Activated T-cell treated with anti-CD3 and anti-CD28 coated beads, Interleukin-2, amount 50 U/mL, for 1 hour (primary cell): ENCODE data around the gene SYNJ2.

Experiments
- DNase-seq: peaks from one replicate; pipeline ENCODE4 v3.0.0-alpha.2; 2020

SYNJ2 gene

DNA sequence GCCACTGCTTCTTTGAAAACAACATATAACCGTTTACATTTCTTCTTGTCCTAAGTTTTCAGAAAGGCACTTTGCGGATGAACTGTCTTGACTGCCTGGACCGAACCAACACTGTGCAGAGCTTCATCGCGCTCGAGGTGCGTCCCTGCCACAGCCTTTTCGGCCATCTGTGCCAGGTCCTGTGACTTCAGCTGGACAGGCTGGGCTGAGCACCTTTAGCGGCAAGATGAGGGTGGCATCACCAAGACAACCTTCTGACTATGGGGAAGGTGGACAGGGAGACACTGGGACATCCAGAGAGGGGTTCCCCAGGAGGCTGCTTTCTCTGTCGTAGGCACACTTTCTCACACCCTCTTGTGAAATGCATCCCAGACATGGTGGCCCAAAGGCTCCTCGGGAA lies 82.1 kb downstream of the SYNJ2 start:
- no peak for DNase-seq

DNA sequence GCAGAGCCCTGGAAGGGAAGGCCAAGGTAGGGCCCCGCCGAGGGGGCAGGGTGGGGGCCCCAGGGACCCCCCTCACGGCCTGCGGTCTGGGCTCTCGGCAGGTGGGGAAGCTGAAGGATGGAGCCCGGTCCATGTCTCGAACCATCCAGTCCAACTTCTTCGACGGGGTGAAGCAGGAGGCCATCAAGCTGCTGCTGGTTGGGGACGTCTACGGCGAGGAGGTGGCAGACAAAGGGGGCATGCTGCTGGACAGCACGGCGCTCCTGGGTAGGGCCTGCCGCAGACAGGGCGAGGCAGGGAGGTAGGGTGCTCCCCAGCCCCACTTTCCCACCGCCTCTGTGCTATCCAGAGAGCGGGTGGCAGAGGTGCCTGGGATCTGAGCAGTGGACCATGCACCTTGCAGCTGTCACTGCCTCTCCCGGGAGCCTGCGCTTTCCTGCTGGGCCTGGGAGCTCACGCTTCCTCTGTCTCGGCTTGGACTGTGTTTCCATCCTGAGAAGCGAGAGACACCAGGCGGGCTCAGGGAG lies 83.1 kb downstream of the SYNJ2 start:
- peak; percentile 8 for DNase-seq

DNA sequence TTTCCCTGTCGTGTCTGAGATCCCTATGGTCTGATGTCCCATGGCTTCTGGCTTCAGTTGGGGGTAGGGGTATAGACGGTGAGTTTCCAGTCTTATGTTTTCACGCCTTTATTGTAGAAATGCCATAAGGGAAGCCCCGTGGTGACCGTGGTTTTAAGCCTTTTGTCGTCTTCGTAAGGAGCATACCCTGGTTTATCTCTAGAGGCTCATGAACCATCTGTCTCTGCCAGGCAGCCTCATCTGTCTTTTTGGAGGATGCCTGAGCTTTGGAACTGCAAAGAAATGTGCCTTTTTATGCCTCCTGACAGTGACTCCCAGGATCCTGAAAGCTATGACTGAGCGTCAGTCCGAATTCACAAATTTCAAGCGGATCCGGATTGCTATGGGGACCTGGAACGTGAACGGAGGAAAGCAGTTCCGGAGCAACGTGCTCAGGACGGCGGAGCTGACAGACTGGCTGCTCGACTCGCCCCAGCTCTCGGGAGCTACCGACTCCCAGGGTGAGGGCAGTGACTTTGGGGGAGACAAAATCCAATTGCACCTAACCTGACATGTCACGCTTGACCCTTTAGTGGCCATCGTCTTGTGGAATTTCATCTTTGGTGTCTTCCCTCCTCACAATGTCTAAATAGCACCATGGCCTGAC lies 84.6 kb downstream of the SYNJ2 start:
- DNase-seq, result no peak

DNA sequence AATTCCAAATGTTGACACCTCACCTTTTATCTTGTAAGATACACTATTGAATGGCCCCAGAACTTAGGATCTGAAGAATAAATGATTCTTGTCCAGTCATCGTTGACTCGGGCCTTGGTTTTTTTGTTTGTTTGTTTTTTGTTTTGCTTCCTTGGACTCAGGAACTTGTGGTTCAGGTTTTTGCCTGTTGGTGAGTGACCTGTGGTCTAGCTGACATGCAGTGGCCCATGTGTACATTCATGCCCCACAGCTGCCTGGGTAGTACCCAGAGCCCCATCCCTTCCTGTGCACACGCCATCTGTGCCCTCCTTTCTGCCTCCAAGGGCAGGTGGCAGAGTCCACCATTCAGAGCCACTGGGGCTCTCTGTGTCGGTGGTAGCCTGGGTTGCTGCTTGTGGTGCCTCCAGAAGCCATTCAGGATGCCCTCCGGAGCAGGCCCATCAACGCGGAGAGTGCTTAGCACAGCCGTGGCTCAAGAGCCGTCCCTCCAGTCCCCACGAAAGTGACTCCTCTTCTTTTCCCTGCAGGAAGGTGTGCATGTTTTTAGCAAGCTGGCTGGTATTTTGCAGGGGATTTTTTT lies 85.9 kb downstream of the SYNJ2 start:
- no peak for DNase-seq

DNA sequence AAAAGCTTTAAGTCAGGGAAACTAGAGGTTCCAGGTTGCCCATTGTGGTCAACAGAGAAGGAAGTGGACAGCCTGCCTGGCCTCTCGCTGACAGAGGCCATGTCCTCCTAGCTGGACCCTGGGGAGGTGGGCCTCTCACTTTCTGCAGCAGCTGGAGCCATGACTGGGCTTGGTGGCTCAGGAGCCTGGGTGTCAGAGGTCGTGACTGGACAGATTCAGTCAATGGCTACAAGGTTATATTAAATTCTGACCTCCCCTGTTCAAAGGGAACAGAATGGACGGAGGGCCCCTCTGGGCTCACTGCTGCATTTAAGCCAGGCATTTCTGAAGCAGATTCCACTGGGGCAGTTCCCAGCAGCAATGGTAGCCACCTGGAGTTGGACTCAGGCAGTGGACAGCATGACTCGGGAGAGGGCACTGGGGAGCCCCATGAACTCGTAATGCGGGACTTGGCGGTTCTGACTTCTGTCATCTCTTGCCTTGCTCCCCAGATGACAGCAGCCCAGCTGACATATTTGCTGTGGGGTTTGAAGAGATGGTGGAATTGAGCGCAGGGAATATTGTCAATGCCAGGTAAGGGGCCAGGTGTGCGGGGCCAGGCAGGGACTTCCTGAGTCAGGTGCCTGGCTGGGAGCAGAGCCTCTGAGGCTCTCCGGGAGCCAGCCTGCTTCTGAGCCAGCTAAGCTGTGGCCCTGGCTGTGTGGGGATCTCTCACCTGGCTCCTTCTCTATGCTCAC lies 86.7 kb downstream of the SYNJ2 start:
- no peak for DNase-seq

DNA sequence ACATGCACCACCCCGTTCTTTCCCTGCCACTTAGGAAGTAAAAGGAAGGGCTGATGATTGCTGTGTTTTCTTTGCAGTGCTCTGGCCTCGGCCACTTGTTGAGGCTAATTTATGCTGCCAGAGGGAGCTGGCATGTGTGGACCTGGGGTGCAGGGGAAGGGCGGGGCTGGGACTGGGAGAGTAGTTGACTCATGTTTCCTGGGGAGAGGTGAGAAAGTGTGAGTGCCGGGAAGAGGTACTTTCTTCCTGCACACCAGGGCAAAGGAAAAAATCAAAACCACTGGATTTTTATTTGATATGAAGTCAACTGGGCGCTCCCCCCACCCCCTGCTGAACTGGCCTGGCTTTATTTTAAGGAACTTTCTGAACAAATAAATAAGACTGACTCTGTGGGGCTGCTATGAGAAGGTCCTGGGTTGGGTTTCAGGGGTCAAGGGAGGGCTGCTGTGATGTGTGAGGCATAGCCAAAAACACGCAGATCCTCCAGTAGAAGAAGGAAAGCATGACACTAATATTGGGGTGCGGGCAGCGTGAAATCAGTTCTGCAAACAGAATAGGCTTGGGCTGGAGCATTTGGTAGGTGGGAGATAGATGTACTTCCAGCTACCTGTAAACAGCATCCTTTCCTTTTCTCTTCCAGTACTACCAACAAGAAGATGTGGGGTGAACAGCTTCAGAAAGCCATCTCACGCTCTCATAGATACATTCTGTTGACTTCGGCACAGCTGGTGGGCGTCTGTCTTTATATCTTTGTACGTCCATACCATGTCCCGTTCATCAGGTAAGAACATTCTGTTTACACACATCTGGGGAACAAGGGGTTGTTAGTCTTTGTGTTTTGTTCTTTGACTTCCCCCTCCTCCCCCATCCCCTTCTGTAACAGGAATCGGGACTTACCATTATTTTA lies 87.5 kb downstream of the SYNJ2 start:
- DNase-seq, result no peak

DNA sequence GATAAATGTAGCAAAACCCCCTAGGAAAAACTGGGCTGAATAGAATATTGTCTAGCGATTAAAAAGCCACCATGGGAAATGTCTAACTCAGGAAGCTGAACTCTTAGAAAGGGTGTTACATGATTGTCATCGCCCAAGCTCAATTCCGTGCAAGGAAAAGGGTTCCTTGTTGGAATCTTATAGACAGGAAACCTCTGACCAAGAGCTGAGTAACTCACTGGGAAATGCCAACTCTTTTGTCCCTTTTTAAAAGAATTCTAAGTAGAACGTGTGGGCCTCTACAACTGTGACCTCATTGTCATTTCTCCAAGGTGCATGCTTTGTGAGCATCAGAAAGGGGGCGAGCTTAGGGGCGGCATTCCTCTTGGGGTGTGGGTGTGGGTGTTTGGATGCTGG lies 88.1 kb downstream of the SYNJ2 start:
- DNase-seq, result no peak

DNA sequence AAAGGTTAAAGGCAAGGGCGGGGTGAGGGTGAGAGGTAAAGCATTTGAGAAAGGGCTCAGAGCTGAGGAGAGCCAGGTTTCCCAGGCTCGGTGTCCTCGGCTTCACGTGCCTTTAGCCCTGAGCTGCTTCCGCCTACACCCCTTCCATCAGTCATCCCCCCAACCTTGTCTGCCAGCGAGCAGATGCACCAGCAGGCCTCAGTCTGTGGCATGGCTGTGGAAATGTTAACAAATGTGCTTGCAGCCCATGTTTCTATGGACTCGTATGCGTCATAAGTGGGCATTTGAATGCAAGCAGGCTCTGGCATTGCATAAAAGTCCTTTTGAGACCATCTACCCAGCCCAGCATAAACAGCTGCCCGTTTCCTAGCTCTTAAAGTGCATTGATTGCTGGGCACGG lies 88.8 kb downstream of the SYNJ2 start:
- DNase-seq, result no peak

DNA sequence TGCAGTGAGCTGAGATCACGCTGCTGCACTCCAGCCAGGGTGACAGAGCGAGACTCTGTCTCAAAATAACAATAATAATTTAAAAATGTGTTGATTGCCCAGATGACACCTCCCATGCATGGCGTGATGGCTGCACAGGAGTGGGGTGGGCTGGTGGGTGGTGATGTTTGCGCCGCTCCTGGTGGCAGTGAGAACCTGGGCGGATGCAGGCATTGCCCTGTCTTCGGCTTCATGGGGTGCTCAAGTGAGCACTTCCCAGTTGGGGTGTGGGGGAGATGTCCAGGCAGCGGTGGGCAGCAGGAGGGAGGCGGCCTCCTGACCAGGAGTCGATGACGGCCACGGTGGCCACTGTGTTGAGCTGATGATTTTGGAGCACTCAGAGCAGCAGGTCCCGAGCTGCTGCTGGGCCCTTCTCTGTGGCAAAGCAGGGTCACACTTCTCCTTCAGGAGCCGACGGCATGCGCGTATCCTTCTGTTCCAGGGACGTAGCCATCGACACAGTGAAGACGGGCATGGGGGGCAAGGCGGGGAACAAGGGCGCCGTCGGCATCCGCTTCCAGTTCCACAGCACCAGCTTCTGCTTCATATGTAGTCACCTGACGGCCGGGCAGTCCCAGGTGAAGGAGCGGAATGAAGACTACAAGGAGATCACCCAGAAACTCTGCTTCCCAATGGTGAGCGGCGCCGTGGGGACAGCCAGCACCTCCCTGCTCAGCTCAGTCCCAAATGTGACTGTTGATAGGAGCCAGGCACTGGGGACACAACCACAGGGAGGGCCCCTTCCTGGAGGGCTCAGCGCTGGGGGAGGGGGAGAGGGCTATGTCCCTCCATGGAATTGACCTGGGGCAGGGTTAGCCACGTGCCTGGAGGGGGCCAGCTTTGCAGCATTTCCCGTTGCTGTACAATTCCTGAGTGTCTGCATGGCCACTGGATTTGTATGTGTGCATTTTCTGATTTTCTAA lies 89.7 kb downstream of the SYNJ2 start:
- no peak for DNase-seq

DNA sequence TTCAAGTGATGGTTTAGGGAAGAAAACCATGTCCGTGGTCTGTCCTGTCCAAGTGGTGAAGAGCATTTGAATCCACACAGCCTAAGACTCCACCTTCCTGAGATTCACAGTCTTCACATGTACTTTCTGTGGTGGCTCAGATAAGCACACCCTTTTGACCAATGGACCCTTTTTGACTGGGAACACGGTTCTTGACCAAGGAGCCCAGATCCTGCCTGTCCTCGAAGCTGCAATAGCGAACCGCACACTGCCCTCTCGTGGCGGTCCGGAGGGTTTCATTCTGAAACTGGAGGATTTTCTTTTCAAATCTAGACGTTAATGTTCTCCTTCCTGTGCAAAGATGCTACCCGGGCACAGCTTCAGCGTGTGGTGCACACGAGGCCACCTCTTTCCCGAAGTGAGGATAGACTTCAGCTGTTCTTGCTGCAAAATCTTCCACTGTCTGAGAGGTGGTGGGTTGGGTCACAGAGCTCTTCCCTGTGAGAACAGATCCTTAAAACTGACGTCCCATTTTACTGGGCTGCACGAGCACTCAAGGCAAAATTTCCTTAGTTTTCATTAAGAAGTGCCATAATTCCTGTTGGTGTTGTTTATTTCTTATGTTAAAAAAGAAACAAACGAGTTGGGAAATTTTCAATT lies 90.5 kb downstream of the SYNJ2 start:
- DNase-seq, result peak; percentile 75

DNA sequence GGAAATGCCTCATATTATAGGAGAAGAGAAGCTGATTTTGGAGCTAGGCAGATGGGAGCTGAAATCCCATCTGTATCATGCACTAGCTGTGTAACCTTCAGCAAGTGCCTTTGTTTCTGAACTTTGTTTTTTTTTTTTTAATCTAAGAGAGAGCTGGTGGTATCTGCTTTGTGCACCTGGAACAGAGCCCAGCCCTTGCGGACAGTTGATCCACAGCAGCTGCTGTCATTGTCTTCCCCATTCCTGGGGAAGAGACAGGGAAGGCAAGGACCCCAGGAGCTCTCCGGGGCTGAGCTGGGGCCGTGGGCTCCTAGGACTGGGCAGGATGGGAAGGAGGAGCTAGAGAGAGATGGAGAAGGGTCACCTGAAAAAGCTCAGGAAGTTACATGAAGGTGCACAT lies 92.1 kb downstream of the SYNJ2 start:
- no peak for DNase-seq

DNA sequence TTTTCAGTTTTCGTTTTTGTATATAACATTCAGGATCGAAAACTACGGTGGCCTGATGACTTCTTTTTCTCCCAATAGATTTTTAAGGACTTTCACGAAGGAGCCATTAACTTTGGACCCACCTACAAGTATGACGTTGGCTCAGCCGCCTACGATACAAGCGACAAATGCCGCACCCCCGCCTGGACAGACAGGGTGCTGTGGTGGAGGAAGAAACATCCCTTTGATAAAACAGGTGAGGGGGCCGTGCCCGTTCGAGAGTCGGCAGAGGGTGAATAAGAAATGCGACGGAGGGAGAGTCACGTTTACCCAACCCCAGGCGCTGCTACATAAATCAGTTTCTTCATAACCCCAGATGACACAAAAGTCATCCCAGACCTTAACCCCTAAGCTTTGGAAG lies 94.9 kb downstream of the SYNJ2 start:
- DNase-seq, result no peak

DNA sequence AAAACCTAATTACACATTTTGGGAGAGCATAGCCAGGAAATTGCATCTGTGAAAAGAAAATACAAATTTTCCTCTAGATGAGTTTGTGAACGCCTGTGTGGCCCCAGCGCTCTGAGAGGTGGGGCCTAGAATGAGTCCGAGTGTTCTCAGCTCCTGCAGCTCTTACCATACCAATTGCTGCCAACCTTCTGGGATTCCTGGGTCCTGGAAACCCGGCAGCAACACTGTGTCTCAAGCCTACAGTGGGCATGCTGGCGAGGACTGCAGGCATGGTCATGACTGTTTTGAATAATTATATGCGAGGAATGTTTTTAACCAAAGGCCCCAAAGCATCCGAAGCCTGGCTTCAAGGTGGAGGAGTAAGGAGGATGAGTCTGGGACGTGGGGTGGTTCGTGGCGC lies 96.0 kb downstream of the SYNJ2 start:
- DNase-seq, result no peak

DNA sequence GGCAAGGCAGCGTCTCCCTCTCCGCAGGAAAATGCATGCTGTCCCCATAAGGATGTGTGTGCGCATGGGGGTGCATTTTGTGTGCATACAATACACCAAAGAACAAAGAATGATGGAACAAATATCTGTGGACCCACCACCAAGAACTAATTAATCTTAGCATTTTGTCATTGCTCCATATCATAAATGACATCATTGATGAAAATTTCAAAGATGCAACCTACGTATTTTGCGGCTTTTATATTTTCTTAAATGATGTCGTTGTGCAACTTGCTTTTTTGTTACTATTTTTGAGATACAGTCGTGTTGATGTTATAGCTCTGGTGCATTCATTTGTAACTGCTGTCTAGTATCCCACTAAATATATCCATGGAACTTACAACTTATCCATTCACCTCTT lies 96.7 kb downstream of the SYNJ2 start:
- no peak for DNase-seq

DNA sequence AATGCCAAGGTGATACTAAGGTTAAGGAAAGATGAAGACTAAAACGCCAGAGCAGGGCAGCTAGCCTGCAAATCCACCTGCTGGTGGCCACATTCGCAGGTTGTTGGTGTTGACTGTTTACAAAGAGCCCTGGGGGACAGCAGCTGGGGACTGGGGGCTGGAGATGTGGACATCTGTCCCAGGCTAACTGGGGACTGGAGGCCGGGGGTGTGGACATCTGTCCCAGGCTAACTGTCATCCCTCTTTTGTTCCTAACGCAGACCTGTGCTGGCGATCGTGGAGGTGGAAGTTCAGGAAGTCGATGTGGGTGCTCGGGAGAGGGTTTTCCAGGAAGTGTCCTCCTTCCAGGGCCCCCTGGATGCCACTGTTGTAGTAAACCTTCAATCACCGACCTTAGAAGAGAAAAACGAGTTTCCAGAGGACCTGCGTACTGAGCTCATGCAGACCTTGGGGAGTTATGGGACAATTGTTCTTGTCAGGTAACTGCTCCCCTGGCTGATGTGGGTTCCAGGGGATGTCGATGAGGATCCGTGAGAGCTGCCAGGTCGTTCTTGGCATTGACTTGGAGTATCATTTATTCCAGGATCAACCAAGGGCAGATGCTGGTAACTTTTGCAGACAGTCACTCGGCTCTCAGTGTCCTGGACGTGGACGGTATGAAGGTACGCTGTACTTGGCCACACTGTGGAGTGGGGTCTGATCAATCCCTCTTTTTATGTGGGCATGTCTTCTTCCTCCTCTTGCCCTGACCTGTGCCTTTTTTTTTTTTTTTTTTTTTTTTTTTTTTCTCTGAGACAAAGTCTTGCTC lies 99.4 kb downstream of the SYNJ2 start:
- no peak for DNase-seq

DNA sequence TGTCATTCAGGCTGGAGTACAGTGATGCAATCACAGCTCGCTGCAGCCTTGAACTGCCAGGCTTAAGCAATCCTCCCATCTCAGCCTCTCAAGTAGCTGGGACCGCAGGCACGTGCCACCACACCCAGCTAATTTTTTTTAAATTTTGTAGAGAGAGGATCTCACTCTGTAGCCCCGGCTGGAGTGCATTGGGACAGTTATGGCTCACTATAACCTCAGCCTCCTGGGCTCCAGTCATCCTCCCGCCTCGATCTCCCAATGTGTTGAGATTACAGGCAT lies 99.9 kb downstream of the SYNJ2 start:
- DNase-seq, result no peak

DNA sequence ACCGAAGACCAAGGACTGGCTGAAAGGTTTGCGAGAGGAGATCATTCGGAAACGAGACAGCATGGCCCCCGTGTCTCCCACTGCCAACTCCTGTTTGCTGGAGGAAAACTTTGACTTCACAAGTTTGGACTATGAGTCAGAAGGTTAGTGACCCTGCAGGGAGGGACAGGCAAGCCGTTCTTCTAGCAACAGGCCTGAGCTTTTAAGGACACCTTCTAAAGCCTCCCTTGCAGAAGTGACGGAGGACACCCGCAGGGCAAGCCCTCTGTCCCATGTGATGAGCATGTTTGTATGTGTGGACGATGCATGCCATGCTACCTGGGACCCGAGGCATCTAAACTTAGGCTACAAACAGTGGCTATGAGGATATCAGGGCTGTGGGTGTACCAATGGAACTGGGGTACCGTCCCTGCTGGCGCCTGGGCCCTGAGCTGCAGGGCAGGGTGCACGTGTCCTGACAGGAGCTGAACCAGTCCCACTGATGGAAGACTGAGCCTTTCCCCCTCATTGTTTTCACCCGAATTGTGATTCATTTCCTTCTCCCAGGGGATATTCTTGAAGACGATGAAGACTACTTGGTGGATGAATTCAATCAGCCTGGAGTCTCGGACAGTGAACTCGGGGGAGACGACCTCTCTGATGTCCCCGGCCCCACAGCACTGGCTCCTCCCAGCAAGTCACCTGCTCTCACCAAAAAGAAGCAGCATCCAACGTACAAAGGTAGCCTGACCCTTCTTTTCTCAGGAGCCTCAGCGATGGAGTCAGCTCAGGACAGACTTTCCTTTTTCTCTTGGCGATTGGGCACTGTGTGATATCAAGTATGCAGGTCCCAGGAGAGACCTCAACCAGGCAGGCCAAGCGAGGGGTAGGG lies 102.0 kb downstream of the SYNJ2 start:
- DNase-seq, result no peak

DNA sequence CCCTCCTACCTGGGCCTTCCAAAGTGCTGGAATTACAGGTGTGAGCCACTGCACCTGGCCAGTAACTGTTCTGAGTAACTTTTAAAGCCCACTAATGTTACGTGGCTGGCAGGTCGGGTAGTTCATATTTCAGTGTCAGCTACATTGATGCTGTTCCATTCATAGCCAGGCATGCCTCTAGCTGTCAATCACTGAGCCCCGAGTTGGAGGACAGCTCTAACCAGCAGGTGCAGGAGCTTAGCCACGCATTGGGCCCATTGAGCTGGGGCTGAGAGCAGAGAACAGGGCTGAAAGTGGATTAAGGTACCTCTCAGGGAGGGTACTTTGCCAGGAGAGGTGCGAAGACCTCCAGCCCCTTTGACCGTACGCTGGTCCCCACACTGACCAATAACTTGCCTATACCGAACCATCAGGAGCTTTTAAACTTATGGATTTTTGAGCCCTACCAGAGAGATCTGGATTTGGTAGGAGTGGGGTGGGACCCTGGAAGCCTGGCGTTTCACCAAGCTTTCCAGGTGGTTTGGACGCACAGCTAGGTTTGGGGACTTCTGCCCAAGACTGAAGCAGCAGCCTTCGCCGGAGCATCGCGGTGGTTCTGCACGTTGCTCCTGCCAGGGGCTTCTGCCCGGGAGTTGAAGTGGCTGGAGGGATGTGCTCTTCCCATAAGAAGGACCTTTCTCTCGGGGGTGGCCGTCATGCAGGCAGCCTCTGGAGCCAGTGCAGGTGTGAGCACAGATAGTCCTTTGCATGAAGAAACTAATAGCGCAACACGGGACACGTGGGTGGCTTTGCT lies 103.8 kb downstream of the SYNJ2 start:
- DNase-seq, result no peak

DNA sequence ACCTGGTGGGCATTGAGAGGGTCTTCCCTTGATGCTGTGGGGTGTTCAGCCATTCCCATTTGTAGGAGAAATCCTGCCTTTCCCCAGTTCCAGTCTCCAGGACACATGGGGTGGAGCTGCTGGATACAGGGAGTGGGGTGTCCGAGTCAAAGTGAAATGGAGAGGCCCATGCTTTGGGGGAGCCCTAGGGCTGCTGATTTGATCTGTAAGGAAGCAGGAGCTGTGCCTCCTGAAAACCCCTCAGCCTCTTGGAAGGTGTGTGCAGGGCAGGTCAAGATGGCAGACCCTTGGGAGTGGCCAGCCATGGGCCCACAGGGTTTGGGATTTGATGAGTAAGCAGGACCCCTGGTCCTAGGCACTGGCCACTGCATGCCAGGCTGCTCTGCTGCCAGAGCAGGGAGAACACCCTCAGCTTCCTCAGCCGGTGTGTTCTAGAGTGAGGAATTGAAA lies 104.4 kb downstream of the SYNJ2 start:
- DNase-seq, result no peak
